HG02938 (cell line): ENCODE data around the gene CEP55.
"Not testable (repeated sequence)": the region's sequence is repeated elsewhere in the genome, so short reads cannot be mapped to it uniquely, and the experiment has no call there.

ENCODE experiments used
- ATAC-seq: cut with Tn5 transposase; IDR thresholded peaks from one replicate; pipeline ENCODE4 v1.9.1; 2021; ENCODE audit warnings: mild to moderate bottlenecking, moderate library complexity; ENCODE audit not compliant: unreplicated experiment

The CEP55 gene

DNA sequence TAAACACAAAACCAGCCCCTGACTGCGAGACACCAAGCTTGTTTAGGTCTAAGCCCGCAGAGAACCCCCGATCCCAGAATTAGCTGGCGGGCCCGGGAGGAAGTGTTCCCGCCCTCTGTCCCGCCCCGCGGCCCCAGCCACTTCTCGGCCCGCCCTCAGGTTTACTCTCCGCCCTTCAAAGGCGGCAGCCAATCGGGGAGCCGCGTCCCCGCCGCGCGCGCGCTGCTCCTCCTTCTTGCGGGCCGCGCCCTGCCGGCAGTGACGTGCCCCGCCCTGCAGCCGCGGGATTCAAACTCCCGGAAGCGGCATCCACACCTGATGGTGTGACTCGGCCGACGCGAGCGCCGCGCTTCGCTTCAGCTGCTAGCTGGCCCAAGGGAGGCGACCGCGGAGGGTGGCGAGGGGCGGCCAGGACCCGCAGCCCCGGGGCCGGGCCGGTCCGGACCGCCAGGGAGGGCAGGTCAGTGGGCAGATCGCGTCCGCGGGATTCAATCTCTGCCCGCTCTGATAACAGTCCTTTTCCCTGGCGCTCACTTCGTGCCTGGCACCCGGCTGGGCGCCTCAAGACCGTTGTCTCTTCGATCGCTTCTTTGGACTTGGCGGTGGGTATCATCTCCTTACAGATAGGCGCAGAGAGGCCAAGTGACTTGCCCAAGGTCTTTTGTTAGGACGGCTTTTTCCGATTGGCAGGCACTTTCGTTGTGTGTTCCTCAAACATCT is at the start of gene CEP55:
Gene CEP55 (plus strand): TSS at position 291 of the 720 bp plus-strand sequence. CDS start 3,440 bp downstream, outside the sequence.
- peak; percentile 96 for ATAC-seq

DNA sequence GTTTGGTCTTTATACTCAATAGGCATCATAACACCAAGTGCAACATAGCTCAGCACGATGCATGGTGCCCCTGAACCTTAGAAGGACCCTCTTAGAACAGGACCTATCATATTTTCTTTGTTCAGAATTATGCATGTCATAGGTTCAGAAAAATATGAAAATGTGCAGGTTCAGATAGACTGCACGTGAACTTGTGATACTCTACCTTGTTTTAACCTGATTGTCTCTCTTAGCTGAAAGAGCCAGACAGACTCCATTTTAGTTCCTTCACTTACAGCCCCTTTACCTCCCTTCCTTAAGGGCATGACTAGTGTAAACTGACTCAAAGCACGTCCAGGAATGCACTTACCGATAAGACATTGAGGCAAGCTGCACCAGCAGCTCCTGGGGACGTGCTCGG is 49.4 kb upstream of the CEP55 start:
- no peak for ATAC-seq

DNA sequence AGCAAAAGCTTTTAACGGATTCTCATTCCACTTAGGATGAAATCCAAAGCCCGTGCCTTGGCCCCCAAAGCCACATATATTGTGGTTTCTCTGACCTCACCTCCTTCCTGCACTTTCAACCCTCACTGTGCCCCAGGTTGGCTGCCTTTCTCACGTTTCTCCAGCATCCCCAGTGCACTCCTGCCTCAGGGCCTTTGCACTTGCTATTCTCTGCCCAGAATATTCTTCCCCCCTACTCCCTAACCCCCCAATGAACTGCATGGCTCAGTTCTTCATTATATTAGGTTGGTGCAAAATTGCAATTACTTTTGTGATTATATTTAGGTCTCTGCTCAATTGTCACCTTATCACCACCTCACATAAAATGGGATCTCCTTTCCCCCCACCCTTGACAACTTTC is 48.4 kb upstream of the CEP55 start:
- ATAC-seq = no peak

DNA sequence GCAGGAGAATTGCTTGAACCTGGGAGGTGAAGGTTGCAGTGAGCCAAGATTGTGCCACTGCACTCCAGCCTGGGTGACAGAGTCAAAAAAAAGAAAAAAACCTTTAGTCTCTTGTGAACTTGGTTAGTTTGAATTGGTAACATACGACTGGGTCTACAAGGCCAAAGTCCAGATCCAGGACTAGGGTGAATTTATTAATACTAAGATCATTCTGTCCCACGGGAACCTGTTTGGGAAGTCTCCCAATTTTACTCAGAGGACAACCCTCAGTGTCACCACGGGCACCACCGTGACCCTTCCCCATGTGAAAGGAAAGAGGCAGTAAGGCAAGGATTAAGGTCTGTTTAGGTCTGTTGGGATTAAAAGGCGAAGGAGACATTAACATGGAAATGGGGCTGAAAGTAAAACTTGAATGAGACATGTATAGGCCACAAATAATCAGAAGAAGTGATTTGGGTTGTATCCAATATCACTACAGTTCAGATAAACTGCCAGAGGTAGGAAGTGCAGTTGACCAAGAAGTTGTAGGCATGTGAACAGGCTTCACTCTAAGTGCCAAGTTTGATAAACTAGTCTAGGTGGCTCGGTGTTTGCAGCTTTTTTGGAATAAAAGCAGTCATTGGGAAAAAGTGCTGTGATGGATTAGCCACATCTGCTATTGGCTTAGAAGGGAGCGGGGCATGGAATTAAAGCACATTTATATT is 45.0 kb upstream of the CEP55 start:
- ATAC-seq = no peak

DNA sequence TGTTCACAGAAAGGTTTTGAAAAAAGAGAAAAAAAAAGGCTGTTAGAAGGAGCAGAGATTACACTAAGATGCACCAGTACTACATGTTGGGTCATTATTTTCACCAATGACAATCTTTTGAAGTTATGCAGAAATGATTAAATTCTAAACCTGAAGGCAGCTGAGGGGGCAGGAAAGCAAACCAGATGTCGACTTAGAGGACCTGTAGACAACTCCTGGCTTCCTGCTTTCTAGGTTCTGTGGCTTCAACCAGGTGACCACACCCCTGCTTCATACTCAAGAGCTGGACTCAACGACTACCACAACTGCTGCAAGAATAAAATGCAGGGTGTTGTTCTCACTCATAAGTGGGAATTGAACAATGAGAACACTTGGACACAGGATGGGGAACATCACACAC is 44.3 kb upstream of the CEP55 start:
- ATAC-seq = no peak

DNA sequence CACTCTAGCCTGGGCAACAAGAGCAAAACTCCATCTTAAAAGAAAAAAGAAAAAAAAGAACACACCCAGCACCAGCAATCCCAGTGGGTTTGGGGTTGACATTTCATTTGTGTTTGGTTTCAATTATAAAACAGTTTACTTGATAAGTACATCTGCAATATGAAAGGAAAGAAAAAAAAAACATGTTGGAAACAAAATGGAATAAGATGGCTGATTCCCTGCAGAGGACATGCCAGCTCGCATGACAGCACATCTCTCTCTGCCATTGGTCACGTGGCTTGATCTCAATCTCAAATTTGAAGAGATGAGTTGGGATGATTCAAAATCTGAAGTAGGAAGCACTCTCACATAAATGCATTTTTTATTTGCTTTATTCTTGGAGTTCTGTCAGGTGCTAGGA is 42.3 kb upstream of the CEP55 start:
- no peak for ATAC-seq

DNA sequence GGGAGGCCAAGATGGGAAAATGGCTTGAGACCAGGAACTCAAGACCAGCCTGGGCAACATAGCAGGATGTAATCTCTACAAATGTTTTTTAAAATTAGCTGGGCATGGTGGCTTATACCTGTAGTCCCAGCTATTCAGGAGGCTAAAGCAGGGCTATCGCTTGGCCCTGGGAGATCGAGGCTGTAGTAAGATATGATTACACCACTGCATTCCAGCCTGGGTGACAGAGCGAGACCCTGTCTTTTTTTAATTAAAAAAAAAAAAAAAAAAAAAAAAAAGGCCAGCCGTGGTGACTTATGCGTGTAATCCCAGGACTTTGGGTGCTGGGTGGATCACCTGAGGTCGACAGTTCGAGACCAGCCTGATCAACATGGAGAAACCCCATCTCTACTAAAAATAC is 41.7 kb upstream of the CEP55 start:
- ATAC-seq = no peak

DNA sequence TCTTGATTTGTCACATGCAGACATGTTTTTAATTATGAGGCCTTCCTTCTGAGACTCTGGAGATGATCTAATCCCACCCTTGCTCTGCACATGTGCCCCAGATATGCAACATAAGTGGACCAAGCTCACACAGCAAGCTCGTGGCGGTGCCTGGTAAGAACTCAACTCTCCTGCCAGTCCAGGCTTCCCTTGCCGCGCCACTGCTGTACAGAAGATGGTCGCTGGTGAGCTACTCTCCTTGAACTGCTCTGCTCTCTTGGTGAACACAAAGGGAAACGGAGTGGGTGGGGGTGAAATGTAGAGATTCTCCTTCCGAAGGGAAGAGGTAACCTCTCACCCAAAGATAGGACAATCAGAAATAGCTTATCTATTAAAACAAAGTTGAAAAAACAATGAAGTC is 39.9 kb upstream of the CEP55 start:
- ATAC-seq = no peak

DNA sequence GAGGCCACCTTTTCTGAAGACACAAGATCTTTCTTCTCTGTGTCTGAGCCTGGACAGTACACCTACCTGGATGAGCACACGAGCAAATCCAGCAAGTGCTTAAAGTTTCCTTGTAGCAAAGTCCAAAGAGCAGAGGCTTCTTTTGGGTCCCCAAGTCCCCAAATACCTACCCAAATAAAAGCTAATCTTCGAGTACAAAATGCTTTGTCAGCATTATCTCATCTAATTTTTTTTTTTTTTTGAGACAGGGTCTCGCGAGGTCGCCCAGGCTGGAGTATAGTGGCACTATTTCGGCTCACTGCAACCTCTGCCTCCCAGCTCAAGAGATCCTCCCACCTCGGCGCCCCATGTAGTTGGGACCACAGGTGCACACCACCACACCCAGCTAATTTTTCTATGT is 38.9 kb upstream of the CEP55 start:
- ATAC-seq = no peak

DNA sequence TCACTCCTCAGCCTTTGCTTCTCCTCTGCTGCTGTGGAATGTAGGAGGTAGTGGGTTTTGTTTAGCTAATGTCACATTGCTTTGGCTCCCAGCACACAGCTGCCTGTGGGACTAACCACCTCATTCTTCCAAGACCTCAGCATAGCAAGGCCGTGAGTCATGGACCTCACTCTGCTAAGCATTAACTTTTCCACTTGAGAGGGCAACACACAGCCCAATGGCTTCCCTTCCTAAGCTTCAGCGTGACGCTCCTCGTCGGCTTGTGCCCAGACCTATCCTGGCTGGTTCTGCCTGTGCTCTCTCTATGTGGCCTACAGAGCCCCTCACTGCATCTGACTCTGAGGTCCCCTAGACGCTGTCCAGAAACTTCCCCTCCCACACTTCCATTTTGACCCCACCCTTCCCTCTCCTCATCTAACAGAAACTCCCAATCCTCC is 37.6 kb upstream of the CEP55 start:
- no peak for ATAC-seq

DNA sequence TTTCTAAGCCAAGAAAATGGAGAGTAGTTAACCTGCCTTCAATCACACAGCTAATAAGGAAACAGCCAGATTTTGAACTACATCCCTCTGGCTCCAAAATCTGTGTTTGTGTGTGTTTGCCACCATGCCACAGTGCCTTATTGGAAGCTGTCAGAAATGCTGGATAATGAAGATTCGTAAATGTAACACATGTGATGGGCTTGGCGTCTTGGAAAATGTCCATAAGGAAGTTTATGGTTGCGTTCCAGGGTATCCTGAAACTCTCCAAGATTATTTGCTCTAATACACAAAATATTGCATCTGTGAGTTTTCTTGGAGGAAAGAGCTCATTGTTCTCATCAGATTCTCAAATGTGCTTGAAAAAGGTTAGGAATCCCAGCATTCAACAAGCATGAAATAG is 36.9 kb upstream of the CEP55 start:
- no peak for ATAC-seq

DNA sequence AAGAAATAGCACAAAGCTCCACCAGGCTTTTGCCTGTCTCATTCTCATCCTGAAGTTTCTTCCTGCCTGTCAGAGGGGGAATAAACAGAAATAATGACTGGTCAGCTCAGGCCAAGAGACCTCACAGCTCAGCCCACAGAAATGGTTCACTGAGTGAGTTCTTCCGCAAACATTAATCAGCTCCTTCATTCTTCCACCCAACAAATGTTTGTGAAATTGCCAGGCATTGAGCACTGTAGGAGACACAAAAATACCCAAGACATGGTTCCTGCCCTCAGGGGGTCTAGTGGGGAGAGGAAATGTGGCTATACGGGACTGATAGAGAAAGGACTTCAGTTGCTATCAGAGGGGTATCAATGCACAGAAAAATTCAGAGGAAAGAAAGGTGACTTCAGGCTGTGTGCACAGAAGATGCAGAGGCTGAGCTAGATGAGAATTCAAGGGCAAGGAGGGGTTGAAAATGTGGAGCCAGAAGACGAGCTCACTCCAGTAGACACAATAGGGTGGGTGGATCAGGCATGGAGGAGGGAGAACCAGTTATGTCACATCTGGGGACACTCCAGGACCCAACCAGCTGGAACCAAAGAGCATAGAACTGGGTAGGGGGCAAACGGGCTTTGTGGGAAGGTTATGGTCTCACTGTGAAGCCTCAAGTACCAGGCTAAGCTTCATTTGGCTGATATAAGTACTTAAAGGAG is 35.2 kb upstream of the CEP55 start:
- no peak for ATAC-seq

DNA sequence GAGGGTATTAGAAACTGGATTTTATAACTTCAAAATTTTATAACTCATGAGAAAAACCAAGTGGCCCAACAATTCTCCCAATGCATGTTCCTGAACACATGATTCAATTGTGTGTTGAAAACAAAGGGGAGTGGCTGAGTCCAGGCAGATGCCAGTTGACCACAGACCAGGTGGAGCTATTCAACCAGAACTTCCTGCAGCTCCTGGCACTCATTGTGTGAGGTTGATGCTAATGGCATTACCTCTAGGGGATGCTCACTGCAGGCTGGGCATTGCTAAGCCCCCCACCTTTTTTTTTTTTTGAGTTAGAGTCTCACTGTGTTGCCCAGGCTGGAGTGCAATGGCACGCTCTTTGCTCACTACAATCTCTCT is 34.6 kb upstream of the CEP55 start:
- no peak for ATAC-seq

DNA sequence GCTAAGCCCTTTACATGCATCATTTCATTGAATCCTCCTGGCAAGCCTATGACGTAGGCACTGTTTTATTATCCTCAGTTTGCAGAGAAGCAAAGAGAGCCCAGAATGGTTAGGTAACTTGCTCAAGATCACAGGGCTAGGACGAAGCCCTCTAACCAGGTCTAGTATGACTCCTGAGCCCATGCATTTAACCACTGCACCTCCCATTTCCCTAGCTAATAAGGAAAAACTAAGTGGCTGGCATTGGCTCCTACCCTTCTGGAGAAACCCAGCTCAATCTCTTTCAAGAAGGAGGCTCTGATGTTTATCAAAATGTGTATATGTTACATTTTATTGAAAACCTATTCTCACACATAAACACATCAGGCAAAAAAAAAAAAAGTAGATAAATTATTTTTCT is 34.0 kb upstream of the CEP55 start:
- no peak for ATAC-seq

DNA sequence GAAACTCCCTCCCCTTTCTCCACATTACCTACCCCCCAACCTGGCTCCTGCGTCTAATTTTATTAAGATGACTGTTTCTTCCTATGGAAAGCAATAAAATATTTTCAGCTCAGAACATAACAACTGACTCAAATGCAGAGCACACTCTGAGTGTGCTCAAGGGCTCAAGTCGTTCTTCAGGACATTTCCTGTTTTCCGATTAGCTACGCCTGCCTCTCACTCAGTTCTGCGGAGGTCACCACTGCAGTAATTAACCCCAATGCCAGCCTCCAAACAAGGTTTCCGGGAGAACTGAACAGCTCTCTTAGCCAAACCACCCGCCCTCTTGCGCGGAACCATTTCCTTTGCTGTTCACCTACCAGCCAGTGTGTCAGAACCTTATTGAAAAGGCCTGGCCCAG is 33.5 kb upstream of the CEP55 start:
- ATAC-seq = no peak

DNA sequence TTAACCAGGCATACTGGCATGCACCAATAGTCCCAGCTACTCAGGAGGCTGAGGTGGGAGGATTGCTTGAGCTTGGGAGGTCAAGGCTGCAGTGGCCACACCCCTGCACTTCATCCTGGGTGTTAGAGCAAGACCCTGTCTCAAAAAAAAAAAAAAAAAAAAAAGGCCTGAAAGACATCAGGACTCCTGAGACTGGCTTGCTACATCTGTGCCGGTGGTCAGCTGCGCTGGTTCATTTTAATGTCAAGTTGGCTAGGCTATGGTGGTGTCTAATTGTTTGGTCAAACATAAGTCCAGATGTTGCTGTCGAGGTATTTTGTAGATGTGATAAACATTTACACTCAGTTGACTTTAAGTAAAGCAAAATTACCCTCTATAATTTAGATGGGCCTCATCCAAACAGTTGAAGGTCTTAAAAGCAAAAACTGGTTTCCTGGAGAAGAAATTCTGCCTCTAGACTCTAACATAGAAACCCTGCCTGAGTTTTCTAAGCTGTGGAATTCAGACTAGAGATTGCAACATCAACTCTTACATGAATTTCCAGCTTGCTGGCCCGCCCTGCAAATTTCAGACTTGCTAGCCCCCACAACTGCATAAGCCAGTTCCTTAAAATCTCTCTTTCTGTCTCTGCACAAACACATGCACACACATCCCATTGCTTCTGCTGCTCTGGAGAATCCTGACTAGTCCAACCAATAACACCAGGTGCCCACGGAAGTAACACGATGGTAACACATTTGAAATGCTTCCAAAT is 32.5 kb upstream of the CEP55 start:
- ATAC-seq = no peak

DNA sequence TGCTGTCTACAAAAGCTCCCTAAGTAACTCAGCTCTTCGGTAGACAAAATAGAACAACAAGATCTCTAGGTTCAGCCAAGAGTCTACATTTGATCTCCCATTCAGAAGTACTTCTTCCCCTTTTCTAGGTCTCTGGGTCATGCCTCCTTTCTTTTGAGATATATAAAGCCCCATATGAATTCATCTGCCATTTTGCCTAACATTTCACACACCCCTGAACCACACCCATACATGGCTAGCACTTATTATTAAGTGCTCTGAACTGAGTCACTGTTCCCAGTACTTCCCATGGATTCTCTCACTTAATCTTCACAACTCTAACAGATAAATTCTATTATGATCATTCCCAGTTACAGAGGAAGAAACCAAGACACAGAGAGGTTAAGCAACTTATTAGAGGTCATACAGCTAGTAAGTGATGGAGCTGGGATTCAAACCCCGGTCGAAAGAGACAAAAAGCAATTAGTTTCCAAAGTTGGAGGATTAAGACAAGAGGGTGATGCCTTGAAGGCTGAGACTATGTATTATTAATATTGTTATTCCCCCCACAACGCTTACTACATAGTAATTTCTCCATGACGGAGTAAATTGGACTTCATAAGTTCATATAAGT is 31.5 kb upstream of the CEP55 start:
- ATAC-seq = no peak

DNA sequence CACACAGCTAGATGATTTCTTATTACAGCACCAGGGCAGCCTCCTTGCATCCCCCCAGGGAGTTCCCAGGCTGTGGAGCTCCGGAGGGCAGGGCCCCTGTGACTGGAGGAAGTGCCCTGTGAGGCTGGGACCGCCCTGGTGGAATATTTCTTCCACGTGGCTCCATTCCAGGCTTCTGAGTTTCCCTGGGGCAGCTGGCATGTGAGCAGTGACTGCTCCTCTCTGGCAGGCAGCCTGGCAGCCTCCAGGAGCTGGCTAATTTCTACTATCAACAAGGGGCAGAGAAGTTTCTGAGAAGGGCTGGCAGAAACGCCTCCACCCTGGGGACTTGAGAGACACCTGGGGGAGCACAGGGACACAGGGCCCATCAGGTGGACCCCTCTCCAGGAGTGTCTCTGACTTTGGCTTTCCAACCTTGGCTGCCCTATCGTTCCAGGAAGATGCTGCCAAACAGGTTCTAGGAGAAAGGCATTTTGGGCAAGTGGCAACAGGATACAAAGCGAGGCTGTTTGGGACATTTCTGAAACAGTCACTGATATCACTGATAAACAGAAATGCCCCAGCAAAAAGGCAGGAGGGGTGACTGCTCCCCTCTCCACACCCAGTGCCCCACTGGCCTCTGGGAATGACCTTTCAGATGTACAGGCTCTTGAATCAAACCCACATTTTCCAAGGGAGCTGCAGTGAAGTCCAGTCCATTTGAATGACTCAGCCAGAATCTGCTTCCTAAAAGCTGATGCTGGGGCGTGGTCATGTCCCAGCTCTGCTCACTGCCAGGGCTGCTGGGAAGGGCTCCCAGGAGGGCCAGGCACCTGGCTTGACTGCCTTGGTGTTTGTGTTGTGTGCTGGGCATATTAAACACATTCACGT is 30.4 kb upstream of the CEP55 start:
- ATAC-seq = no peak

DNA sequence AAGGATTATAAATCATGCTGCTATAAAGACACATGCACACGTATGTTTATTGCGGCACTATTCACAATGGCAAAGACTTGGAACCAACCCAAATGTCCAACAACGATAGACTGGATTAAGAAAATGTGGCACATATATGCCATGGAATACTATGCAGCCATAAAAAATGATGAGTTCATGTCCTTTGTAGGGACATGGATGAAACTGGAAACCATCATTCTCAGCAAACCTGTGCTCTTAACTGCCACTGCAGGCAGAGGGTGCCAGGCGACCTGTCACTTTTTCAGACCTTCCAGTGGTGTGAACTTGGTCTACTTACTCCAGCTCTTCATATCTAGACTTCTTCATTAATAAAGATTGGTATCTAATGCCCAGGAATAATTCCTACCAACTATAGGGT is 28.8 kb upstream of the CEP55 start:
- ATAC-seq = not testable (repeated sequence)
